Amniotic stem cell (primary cell): Measurements from ENCODE around the gene VWA8.
A peak's percentile ranks its signal among the peaks of the same experiment; 100 is the strongest.
"Not testable (repeated sequence)": the region's sequence is repeated elsewhere in the genome, so short reads cannot be mapped to it uniquely, and the experiment has no call there.

Experiments
- DNase-seq: peaks from one replicate; lab custom pipeline; 2025; lab: John Stamatoyannopoulos, UW

The VWA8 gene

GRCh38 chr13:41645331-41645730, 315.6 kb downstream of the VWA8 start:
- peak; percentile 36 for DNase-seq

- DNase-seq: no peak
Measured at GRCh38 chr13:41644742-41645141, 316.2 kb downstream of the VWA8 start.

- DNase-seq: no peak
Measured at GRCh38 chr13:41643507-41643906, 317.4 kb downstream of the VWA8 start.

- DNase-seq: no peak
Measured at GRCh38 chr13:41641961-41642360, 318.9 kb downstream of the VWA8 start.

- no peak for DNase-seq
Measured at GRCh38 chr13:41641429-41641828, 319.5 kb downstream of the VWA8 start.

GRCh38 chr13:41639955-41640780, 320.7 kb downstream of the VWA8 start:
- no peak for DNase-seq

- DNase-seq: no peak
Measured at GRCh38 chr13:41639237-41639904, 321.5 kb downstream of the VWA8 start.

- DNase-seq: no peak
Measured at GRCh38 chr13:41637586-41637985, 323.3 kb downstream of the VWA8 start.

- not testable (repeated sequence) for DNase-seq
Measured at GRCh38 chr13:41637032-41637431, 323.9 kb downstream of the VWA8 start.

- DNase-seq: not testable (repeated sequence)
Measured at GRCh38 chr13:41636590-41636989, 324.3 kb downstream of the VWA8 start.

GRCh38 chr13:41634407-41634806, 326.5 kb downstream of the VWA8 start:
- DNase-seq: no peak

- no peak for DNase-seq
Measured at GRCh38 chr13:41633776-41634175, 327.1 kb downstream of the VWA8 start.

- DNase-seq: no peak
Measured at GRCh38 chr13:41631296-41631965, 329.5 kb downstream of the VWA8 start.

GRCh38 chr13:41627425-41627824, 333.5 kb downstream of the VWA8 start:
- no peak for DNase-seq

GRCh38 chr13:41624041-41624440, 336.9 kb downstream of the VWA8 start:
- DNase-seq: no peak

- no peak for DNase-seq
Measured at GRCh38 chr13:41622432-41623429, 338.2 kb downstream of the VWA8 start.

GRCh38 chr13:41621716-41622431, 339.0 kb downstream of the VWA8 start:
- DNase-seq: no peak

GRCh38 chr13:41617633-41618032, 343.3 kb downstream of the VWA8 start:
- DNase-seq: not testable (repeated sequence)

GRCh38 chr13:41616151-41616550, 344.8 kb downstream of the VWA8 start:
- DNase-seq: no peak

GRCh38 chr13:41615528-41615855, 345.4 kb downstream of the VWA8 start:
- no peak for DNase-seq
